Measurements from ENCODE around the gene DLGAP1.

GRCh38 chr18:3485153-3486149, 969.7 kb downstream of the DLGAP1 start:
- no peak for TF ChIP-seq CTCF (IDR thresholded peaks at IDR 0.05 in 2 of 3, conservative IDR thresholded peaks at IDR 0.05 in 1 of 3; ENCODE audit: borderline replicate concordance in 1 of 3, insufficient read depth in 1 of 3, low read depth in 2 of 3, low read length in 2 of 3)
- TF ChIP-seq ZNF274 (IDR thresholded peaks at IDR 0.05; ENCODE audit: low read depth, low read length) = no peak
- no peak for TF ChIP-seq POLR2AphosphoS5 (IDR thresholded peaks at IDR 0.05; ENCODE audit: low read depth, low read length)
- TF ChIP-seq CEBPB (IDR thresholded peaks at IDR 0.05; ENCODE audit: low read depth) = no peak
- no peak for TF ChIP-seq ELF1 (IDR thresholded peaks at IDR 0.05; ENCODE audit: borderline replicate concordance, low read depth)
- TF ChIP-seq EZH2phosphoT487 (IDR thresholded peaks at IDR 0.05; ENCODE audit: borderline replicate concordance) = no peak
- TF ChIP-seq POLR2A (IDR thresholded peaks at IDR 0.05; ENCODE audit: borderline replicate concordance, extremely low read depth, insufficient read depth, insufficient read length) = no peak
- no peak for TF ChIP-seq EZH2 (IDR thresholded peaks at IDR 0.05)
- no peak for TF ChIP-seq ATF3 (IDR thresholded peaks at IDR 0.05)
- no peak for TF ChIP-seq SRF (IDR thresholded peaks at IDR 0.05; ENCODE audit: low read depth)
- TF ChIP-seq YY1 (IDR thresholded peaks at IDR 0.05; ENCODE audit: extremely low read depth, insufficient replicate concordance, low read depth, low read length) = no peak

All from HCT116 (cell line).